ENCODE measurements around the gene HINT3.
A peak's percentile ranks its signal among the peaks of the same experiment; 100 is the strongest.

The HINT3 gene

DNA sequence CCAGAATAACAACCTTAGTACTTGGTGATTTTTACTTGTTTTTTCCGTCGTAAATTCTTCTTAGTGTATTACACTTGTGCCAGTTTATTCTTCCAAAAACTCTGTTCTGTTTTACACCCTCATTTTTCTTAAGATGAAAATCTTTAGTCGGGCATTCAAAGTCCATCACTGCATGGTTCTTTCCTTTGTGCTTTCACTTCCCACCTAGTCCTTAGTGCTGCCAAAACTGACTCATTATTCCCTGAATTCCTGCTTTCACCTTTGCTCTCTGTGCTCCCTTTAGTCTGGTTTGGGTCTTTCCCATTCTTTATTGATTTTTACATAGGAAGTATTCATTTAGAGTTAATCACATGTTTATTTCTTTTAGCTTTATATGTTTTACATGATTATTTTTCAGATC is 33.1 kb downstream of the HINT3 start:
- no peak for DNase-seq (ENCODE audit: low spot score)
- TF ChIP-seq, protein P1, sequence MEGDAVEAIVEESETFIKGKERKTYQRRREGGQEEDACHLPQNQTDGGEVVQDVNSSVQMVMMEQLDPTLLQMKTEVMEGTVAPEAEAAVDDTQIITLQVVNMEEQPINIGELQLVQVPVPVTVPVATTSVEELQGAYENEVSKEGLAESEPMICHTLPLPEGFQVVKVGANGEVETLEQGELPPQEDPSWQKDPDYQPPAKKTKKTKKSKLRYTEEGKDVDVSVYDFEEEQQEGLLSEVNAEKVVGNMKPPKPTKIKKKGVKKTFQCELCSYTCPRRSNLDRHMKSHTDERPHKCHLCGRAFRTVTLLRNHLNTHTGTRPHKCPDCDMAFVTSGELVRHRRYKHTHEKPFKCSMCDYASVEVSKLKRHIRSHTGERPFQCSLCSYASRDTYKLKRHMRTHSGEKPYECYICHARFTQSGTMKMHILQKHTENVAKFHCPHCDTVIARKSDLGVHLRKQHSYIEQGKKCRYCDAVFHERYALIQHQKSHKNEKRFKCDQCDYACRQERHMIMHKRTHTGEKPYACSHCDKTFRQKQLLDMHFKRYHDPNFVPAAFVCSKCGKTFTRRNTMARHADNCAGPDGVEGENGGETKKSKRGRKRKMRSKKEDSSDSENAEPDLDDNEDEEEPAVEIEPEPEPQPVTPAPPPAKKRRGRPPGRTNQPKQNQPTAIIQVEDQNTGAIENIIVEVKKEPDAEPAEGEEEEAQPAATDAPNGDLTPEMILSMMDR (IDR thresholded peaks at IDR 0.05; ENCODE audit: extremely low read depth, missing control alignments), result no peak

DNA sequence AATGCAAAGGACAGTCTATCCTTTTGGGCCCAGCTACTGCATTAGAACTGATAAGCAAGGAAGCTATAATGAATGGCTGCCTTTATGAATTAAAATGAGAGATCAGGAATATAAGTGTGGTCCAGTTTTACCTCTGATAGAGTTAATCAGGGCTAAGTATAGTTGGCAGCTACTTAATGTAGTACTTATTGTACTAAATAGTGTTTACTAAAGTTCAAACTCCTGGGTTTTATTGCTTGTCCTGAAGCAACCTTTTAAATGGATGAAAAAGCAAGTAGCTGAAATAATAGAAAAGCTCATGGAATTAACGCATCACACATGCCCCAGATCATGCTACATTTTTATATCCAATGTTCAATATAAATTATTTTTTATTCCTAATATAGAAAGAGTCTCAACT is 35.1 kb downstream of the HINT3 start:
- no peak for DNase-seq (ENCODE audit: low spot score)

DNA sequence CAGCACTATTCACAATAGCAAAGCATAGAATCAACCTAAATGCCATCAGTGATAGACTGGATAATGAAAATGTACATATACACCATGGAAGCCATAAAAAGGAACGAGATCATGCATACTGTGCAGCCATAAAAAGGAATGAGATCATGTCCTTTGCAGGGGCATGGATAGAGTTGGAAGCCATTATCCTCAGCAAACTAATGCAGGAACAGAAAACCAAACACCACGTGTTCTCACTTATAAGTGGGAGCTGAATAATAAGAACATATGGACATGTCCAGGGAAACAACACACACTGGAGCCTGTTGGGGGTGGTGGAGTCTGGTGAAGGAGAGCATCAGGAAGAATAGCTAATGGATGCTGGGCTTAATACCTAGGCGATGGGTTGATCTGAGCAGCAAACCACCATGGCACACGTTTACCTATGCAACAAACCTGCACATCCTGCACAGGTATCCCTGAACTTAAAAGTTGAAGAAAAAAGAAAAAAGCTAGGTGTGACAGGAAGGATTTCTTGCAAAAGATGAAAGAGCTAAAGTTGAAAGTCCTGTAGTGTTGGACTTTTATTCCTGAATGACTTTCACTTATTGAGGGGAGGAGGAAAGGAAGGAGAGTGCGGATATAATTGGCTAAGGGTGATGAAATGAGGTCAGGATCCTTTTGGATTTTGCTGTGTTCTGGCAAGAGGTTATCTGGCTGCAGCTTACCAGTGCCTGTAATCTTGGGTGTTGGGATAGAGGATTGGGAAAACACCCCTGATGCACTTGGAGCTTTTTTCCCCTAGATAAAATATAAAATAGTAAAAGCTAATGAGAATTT is 38.3 kb downstream of the HINT3 start:
- no peak for DNase-seq (ENCODE audit: low spot score)
- TF ChIP-seq, protein P1 (IDR thresholded peaks at IDR 0.05; ENCODE audit: extremely low read depth, missing control alignments), result no peak

More for the DNA sequence above, 35.1 kb downstream of the HINT3 start:
- TF ChIP-seq, protein P1 (IDR thresholded peaks at IDR 0.05; ENCODE audit: extremely low read depth, missing control alignments), result no peak

DNA sequence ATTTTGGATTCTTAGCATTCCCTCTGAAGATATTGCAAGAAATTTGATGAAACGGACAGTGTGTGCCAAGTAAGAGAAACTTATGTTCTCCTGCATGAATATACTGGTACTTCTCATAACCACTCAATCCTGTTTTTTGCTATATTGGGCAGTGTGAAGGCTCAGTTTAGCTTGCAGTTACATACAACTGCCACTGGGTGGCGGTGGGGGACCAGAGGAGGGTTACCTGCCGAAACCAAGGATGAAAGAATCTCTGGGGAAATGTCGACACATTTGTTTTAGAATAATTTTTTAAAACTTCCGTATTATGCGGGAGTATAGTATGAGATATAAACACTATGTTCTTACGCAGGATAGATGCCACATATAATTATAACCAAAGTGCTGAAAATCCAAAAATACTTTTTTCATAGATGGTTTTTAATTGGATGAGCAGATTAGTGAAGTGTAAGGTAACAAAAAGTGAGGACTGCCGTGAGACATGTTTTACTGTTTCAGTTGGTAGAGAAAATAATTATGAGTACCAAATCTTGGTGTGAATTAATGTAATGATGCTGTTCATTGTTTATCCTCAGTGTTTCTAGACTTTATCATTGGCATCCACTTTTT is 39.5 kb downstream of the HINT3 start:
- peak; percentile 59 for DNase-seq (ENCODE audit: low spot score)
- TF ChIP-seq, protein P1 (IDR thresholded peaks at IDR 0.05; ENCODE audit: extremely low read depth, missing control alignments), result peak; percentile 93

DNA sequence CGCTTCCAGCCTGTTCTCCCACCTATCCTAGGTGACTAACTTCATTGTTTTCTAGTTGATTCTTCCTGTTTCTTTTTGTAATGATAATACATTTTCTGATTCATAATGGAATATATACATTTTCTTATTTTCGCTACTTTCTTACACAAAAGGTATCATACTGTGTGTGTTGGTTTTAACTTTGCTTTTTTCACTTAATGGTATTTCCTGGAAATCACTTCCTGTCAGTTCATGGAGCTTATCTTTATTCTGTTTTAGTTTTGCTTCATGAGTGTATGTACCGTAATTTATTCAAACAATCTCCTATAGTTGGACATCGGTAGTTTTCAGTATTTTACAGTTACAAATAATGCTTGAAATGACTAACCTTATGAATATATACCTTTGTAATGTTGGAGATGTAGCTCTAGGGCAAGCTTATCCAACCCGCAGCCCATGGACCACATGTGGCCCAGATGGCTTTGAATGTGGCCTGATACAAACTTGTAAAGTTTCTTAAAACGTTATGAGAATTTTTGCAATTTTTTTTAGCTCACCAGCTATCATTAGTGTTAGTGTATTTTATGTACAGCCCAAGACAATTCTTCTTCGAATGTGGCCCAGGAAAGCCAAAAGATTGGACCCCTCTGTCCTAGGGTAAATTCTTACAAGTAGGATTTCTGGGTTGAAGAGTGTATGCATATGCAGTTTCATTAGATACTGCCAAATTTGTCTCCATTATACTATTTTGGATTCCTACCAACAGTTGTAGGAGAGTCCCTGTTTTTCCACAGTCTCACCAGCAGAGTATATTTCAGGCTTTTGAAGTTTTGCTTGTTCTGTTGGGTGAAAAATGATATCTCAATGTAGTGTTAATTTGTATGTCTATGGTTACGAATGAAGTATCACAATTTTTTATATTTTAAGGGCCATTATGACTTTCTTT is 46.4 kb downstream of the HINT3 start:
- TF ChIP-seq, protein P1 (IDR thresholded peaks at IDR 0.05; ENCODE audit: extremely low read depth, missing control alignments), result no peak
- DNase-seq (ENCODE audit: low spot score), result no peak

DNA sequence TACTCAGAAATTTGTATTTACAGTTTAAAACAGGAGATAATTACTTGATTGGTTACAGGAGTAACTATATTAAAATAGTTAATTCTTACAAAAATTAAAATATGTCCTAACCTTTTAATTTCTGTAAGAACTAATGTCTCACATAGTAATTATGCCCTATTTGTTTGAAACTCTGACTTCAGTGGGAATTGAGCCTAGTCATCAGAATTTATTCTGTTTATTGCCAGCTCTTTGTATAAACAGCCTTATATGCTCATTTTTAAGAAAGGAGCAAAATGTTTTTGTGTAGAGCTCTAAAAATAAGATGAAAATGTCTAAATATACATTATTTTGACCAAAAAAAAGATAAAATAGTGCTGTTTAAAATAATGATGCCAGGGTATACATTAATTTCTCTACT is 51.2 kb downstream of the HINT3 start:
- no peak for DNase-seq (ENCODE audit: low spot score)
- TF ChIP-seq, protein P1 (IDR thresholded peaks at IDR 0.05; ENCODE audit: extremely low read depth, missing control alignments), result no peak
